K562 (cell line): Measurements from ENCODE around the gene PLA2G4F. TPM values are rescaled to one million over a fixed set of nuclear protein-coding genes. Genes with fewer than 3 reads are reported as not detected.

ENCODE experiments used
- ATAC-seq: fragments of 200-7000 bp; cut with Tn5 transposase; 3 replicates; pipeline ENCODE4 v1.9.1; 2020; ENCODE audit warnings: moderate library complexity
- BruUV-seq: library from RNA; stranded (reverse); fragments of 400-500 nt; replicated peaks from 2 replicates; lab custom pipeline; 2021; lab: Mats Ljungman, UMichigan
- CTCF ChIA-PET: fragments of 300-600 bp; formaldehyde crosslinking; extraction: SDS; loops from one replicate; lab custom pipeline; 2021; ENCODE audit warnings: low intra/inter-chr PET ratio; lab: Yijun Ruan, JAX
- POLR2A ChIA-PET: fragments of 300-600, 350-650 bp; sonication (Branson Sonifier 250); formaldehyde crosslinking; extraction: SDS; loops from one replicate; lab custom pipeline; 2021; ENCODE audit warnings: antibody characterized with exemption, inconsistent platforms; lab: Yijun Ruan, JAX
- DNase-seq, 4 experiments: peaks; one replicate each; pipeline versions ENCODE4 v3.0.0 to v3.0.0-alpha.2; 2011 to 2018; ENCODE audit warnings: low spot score in 3 of 4, mixed read lengths in 3 of 4; ENCODE audit errors: extremely low read depth in 1 of 4
- FAIRE-seq: peaks from 2 replicates; lab custom pipeline; 2011; peaks lifted over from hg19 to GRCh38; lab: Jason Lieb, UNC
- H2AFZ ChIP-seq: 2 replicates; pipeline ENCODE4 v1.6.0; 2011; ENCODE audit warnings: low read depth, low read length, control low read depth, inconsistent platforms
- H3K27ac ChIP-seq: fragments of 200-600 bp; 3 replicates; pipeline ENCODE4 v1.8.0; 2011; ENCODE audit warnings: low read depth, mild to moderate bottlenecking, control low read depth, inconsistent platforms, low read length, moderate library complexity, mixed read lengths; ENCODE audit errors: extremely low read depth
- H3K27me3 ChIP-seq, 2 experiments: fragments of 300-600 bp in 1 of 2; 2 replicates in 1 of 2; 3 replicates in 1 of 2; pipeline versions ENCODE4 v1.6.0 to v1.8.0; 2011; ENCODE audit warnings: inconsistent platforms in 2 of 2, low read length in 2 of 2, mild to moderate bottlenecking in 1 of 2, mixed read lengths in 1 of 2, moderate library complexity in 1 of 2; ENCODE audit not compliant: control insufficient read depth in 2 of 2, insufficient read depth in 2 of 2
- H3K36me3 ChIP-seq: fragments of 300-600 bp; 3 replicates; pipeline ENCODE4 v1.8.0; 2011; ENCODE audit warnings: mild to moderate bottlenecking, low read length, inconsistent platforms; ENCODE audit not compliant: control insufficient read depth, insufficient read depth
- H3K4me1 ChIP-seq, 2 experiments: fragments of 200-600 bp in 1 of 2; replicated peaks in 1 of 2; 2 replicates in 1 of 2; 3 replicates in 1 of 2; pipeline versions ENCODE4 v1.5.1 to v1.8.0; 2011; ENCODE audit warnings: inconsistent platforms in 2 of 2, low read length in 2 of 2, mild to moderate bottlenecking in 1 of 2, mixed read lengths in 1 of 2, moderate library complexity in 1 of 2; ENCODE audit not compliant: control insufficient read depth in 2 of 2, insufficient read depth in 2 of 2
- H3K4me2 ChIP-seq: 2 replicates; pipeline ENCODE4 v1.6.1; 2011; ENCODE audit warnings: low read length, control low read depth, inconsistent platforms, mixed read lengths; ENCODE audit not compliant: insufficient read depth
- H3K4me3 ChIP-seq: fragments of 200-600 bp; sonication (generic), shearing (Covaris generic); 2 replicates; pipeline ENCODE4 v1.5.1; 2016; ENCODE audit warnings: control low read depth, inconsistent platforms
- H3K79me2 ChIP-seq: fragments of 200-600 bp; 3 replicates; pipeline ENCODE4 v1.8.0; 2011; ENCODE audit warnings: low read length, inconsistent platforms; ENCODE audit not compliant: control insufficient read depth, insufficient read depth
- H3K9ac ChIP-seq, 2 experiments: 2 replicates each; pipeline versions ENCODE4 v1.6.0 to v1.6.1; 2011; ENCODE audit warnings: low read depth in 2 of 2, low read length in 2 of 2, control low read depth in 1 of 2, inconsistent platforms in 1 of 2, mild to moderate bottlenecking in 1 of 2, mixed read lengths in 1 of 2; ENCODE audit not compliant: insufficient read depth in 1 of 2
- H3K9me1 ChIP-seq: one replicate; pipeline ENCODE4 v1.6.0; 2011; ENCODE audit warnings: inconsistent platforms, mild to moderate bottlenecking, low read length, moderate library complexity; ENCODE audit not compliant: control insufficient read depth, insufficient read depth
- H3K9me3 ChIP-seq: replicated peaks from 2 replicates; pipeline ENCODE4 v1.5.1; 2011; ENCODE audit warnings: low read depth, low read length, inconsistent platforms; ENCODE audit not compliant: control insufficient read depth, insufficient read depth
- H4K20me1 ChIP-seq: replicated peaks from 2 replicates; pipeline ENCODE4 v1.6.1; 2011; ENCODE audit warnings: low read length, inconsistent platforms, mixed read lengths; ENCODE audit not compliant: control insufficient read depth, insufficient read depth
- ARNT ChIP-seq, 2 experiments: fragments of 450-650 bp; IDR thresholded peaks; 2 replicates each; pipeline ENCODE4 v1.6.1; 2016; ENCODE audit warnings: mild to moderate bottlenecking in 1 of 2
- CC2D1A ChIP-seq: fragments of 450-650 bp; IDR thresholded peaks from 2 replicates; pipeline ENCODE4 v1.6.1; 2017; ENCODE audit warnings: mild to moderate bottlenecking
- PATZ1 ChIP-seq: fragments of 250-450 bp; sonication (Bioruptor Pico); IDR thresholded peaks from 2 replicates; pipeline ENCODE4 v1.5.0; 2020; ENCODE audit warnings: mild to moderate bottlenecking, borderline replicate concordance
- RBM25 ChIP-seq: fragments of 200-400 bp; formaldehyde crosslinking; IDR thresholded peaks from 2 replicates; pipeline ENCODE4 v1.6.1; 2018; ENCODE audit warnings: low read length, low read depth, moderate library complexity; ENCODE audit not compliant: severe bottlenecking
- SMAD4 ChIP-seq: fragments of 250-450 bp; sonication (Bioruptor Pico); conservative IDR thresholded peaks from 2 replicates; pipeline ENCODE4 v1.8.0; 2021; ENCODE audit warnings: inconsistent platforms, mild to moderate bottlenecking, moderate library complexity
- USF1 ChIP-seq: sonication (generic); formaldehyde crosslinking; IDR thresholded peaks from 2 replicates; pipeline ENCODE4 v1.9.0; 2022; ENCODE audit warnings: mild to moderate bottlenecking, missing genetic modification reagents
- ZNF146 ChIP-seq: IDR thresholded peaks from one replicate; pipeline ENCODE4 v1.6.1; 2018; ENCODE audit warnings: missing compliant biosample characterization; ENCODE audit not compliant: unreplicated experiment
- WGBS: fragments of 100-300 bp; shearing (Covaris generic); methylation state at CpG from one replicate; pipeline ENCODE4 v1.1.6; 2016; ENCODE audit warnings: low coverage, mixed read lengths; ENCODE audit not compliant: insufficient coverage; ENCODE audit errors: missing lambda C conversion rate; 5-methylcytosine and 5-hydroxymethylcytosine counted together
- in situ Hi-C: fragments of 300-500 bp; cut with MboI; formaldehyde crosslinking; loops from 4 replicates; pipeline ENCODE4 v1.15.0; 2018; ENCODE audit warnings: inconsistent platforms, mixed read lengths
- intact Hi-C: fragments of 100-400 bp; cut with micrococcal nuclease; formaldehyde crosslinking; loops from 2 replicates; pipeline ENCODE4 v1.14.2; 2022
- polyA plus RNA-seq, 8 experiments: library from polyadenylated mRNA; depleted of rRNA in 4 of 8; stranded (reverse) in 5 of 8; unstranded in 3 of 8; fragments of >200 nt; fragmentation: Nextera tagmentation in 2 of 8; fragmentation: Illumina TruSeq in 1 of 8; extraction: Ambion mirVana in 2 of 8; extraction: Trizol in 1 of 8; gene quantifications; 2 replicates each; pipeline versions ENCODE4 v1.2.1 to v1.2.3, GENCODE V29; 2011 to 2014; ENCODE audit warnings: inconsistent platforms in 1 of 8, missing spikeins in 1 of 8
- total RNA-seq, 7 experiments: library from RNA; depleted of rRNA in 6 of 7; stranded (reverse); fragments of >200 nt in 6 of 7; fragmentation: Illumina TruSeq in 2 of 7; extraction: Trizol in 2 of 7; gene quantifications; 2 replicates each; pipeline versions ENCODE4 v1.2.1 to v1.2.3, GENCODE V29; 2011 to 2021; ENCODE audit warnings: low replicate concordance in 1 of 7

The PLA2G4F gene
- total and polyA plus RNA-seq, 9 of the 15 experiments (the other 6 are each of a cell fraction or from before 2014, with no cell fraction given) = 0.02 TPM; not detected in 8

GRCh38 chr15:42190370-42190769 lies 33.9 kb upstream of the PLA2G4F start:
- H3K4me3 ChIP-seq = no peak overlapping the region
- ATAC-seq = no peak
- TF ChIP-seq ZNF146 (CRISPR knock-in tag) (no peak), RBM25 (no peak), ARNT (IDR thresholded peaks at IDR 0.05) (no peak), USF1 (no peak), PATZ1 (no peak), CC2D1A (no peak), SMAD4 (no peak)
- TF ChIP-seq, all 486 proteins: peak for 0
- no peaks in the 10 kb centered on the region for H3K79me2 ChIP-seq
- no peaks in the 10 kb centered on the region for H3K4me1 ChIP-seq
- H3K36me3 ChIP-seq = peaks cover 48% of the 10 kb centered on the region
- H3K27ac ChIP-seq = no peak overlapping the region
- no TSS peak for BruUV-seq
- ChIA-PET CTCF (interaction anchor here (0.6 kb wide), 1 partner anchor 10 kb away, joined by 3 read pairs; no protein-coding TSS in a partner anchor), POLR2A (interaction anchor here (0.5 to 1.3 kb wide), 2 partner anchors 10 to 24 kb away, joined by 3 read pairs; no protein-coding TSS in a partner anchor)
- DNase-seq (no peak), FAIRE-seq (no peak)
- H3K27me3 ChIP-seq = no peaks in the 10 kb centered on the region
- H2AFZ ChIP-seq = no peak overlapping the region
- no peak overlapping the region for H3K9ac ChIP-seq
- intact Hi-C loops = no loop called here
- H3K9me1 ChIP-seq = no peaks in the 10 kb centered on the region
- in situ Hi-C loops = no loop called here
- no peaks in the 10 kb centered on the region; the same call in 1 of the 2 replicates for H4K20me1 ChIP-seq
- 94% methylated on average over 2 of the region's 2 CpGs for WGBS
- H3K9me3 ChIP-seq = no peaks in the 10 kb centered on the region
- H3K4me2 ChIP-seq = no peak overlapping the region
